SK-N-MC (cell line): ENCODE data around the gene THOC2.

Experiments
- DNase-seq: peaks from one replicate; pipeline ENCODE4 v3.0.0-alpha.2; 2011; ENCODE audit warnings: low read depth, low spot score
- H3K27ac ChIP-seq: fragments of 200-600 bp; sonication (generic); 2 replicates; pipeline ENCODE4 v1.5.1; 2016; ENCODE audit warnings: mixed run types
- H3K36me3 ChIP-seq: fragments of 200-600 bp; sonication (generic); 2 replicates; pipeline ENCODE4 v1.6.1; 2017; ENCODE audit warnings: antibody characterized with exemption, low read length, mixed read lengths; ENCODE audit not compliant: insufficient read depth
- H3K4me3 ChIP-seq: fragments of 200-600 bp; sonication (generic); 2 replicates; pipeline ENCODE4 v1.5.1; 2016
- H3K9ac ChIP-seq: fragments of 200-600 bp; sonication (generic); 2 replicates; pipeline ENCODE4 v1.8.0; 2017; ENCODE audit warnings: mixed run types, mixed read lengths; ENCODE audit not compliant: insufficient read length
- H3K9me3 ChIP-seq: fragments of 200-600 bp; sonication (generic); 2 replicates; pipeline ENCODE4 v1.6.1; 2017; ENCODE audit warnings: low read depth, mild to moderate bottlenecking, antibody characterized with exemption, low read length, moderate library complexity, mixed read lengths
- EZH2 ChIP-seq: fragments of 200-600 bp; sonication (generic); IDR thresholded peaks from one replicate; pipeline ENCODE4 v1.6.1; 2017; ENCODE audit warnings: antibody characterized with exemption
- FOXP2 ChIP-seq: optimal IDR thresholded peaks from 2 replicates; pipeline ENCODE3; 2011; ENCODE audit warnings: mild to moderate bottlenecking, moderate library complexity; ENCODE audit not compliant: insufficient read depth; ENCODE audit errors: extremely low read length, control extremely low read depth
- POLR2AphosphoS5 ChIP-seq: IDR thresholded peaks from 2 replicates; pipeline ENCODE4 v1.6.1; 2012; ENCODE audit warnings: mild to moderate bottlenecking, low read depth, low read length, borderline replicate concordance

The THOC2 gene

GRCh38 chrX:123756320-123756719 lies 23.5 kb upstream of the THOC2 start:
- no peaks in the 10 kb centered on the region for H3K9me3 ChIP-seq
- H3K36me3 ChIP-seq: no peaks in the 10 kb centered on the region
- no peak overlapping the region for H3K9ac ChIP-seq
- no peak for TF ChIP-seq POLR2AphosphoS5
- TF ChIP-seq EZH2: no peak
- no peak for TF ChIP-seq FOXP2
- H3K27ac ChIP-seq: no peak overlapping the region
- no peak overlapping the region for H3K4me3 ChIP-seq
- DNase-seq: no peak

DNA sequence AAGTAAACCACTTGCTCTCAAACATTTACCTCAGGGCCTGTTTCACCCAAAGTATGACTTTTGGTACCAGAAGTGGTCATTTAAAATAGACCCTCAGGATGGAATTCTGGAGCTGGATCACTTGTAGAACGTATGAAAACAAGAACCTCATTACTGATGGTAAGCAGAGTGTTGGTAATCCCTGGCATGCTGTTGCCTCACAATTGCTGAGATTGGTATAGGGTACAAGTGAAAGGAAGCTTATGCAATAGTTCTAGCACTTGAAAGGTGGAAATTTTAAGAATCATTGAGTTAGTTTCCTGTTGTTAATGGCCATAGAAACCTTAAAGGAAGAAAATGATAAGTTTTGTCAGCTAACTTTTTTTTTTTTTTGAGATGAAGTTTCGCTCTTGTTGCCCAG lies 22.3 kb upstream of the THOC2 start:
- Histone ChIP-seq H3K4me3 (no peak overlapping the region), H3K36me3 (no peaks in the 10 kb centered on the region), H3K27ac (no peak overlapping the region), H3K9ac (no peak overlapping the region), H3K9me3 (no peaks in the 10 kb centered on the region)
- TF ChIP-seq FOXP2: no peak
- no peak for TF ChIP-seq EZH2
- TF ChIP-seq POLR2AphosphoS5: no peak
- no peak for DNase-seq

GRCh38 chrX:123753656-123754350 lies 21.0 kb upstream of the THOC2 start:
- Histone ChIP-seq H3K9me3 (no peaks in the 10 kb centered on the region), H3K27ac (no peak overlapping the region), H3K36me3 (no peaks in the 10 kb centered on the region), H3K9ac (no peak overlapping the region), H3K4me3 (no peak overlapping the region)
- DNase-seq: no peak
- TF ChIP-seq FOXP2 (no peak), EZH2 (no peak), POLR2AphosphoS5 (no peak)

DNA sequence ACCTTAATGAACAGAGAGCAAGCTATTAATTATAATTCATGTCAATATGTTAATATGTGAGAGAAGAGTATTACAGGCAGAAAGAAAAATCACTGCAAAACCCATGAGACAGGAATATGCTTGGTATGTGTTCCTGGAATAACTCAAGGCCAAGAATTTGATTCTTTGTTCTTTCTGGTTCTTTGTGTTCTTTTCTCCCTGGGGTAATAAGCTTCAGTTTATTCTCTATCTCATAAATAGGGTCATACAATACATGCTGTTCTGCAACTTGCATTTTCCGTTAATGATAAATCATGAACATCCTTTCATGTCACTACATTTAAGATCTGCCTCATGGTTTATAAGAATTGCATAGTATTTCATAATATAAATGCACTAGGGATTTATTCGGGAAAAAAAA lies 16.8 kb upstream of the THOC2 start:
- no peak overlapping the region for H3K4me3 ChIP-seq
- no peak overlapping the region for H3K27ac ChIP-seq
- no peak for DNase-seq
- TF ChIP-seq FOXP2 (no peak), EZH2 (no peak), POLR2AphosphoS5 (no peak)
- no peaks in the 10 kb centered on the region for H3K36me3 ChIP-seq
- H3K9ac ChIP-seq: no peak overlapping the region
- H3K9me3 ChIP-seq: no peaks in the 10 kb centered on the region

DNA sequence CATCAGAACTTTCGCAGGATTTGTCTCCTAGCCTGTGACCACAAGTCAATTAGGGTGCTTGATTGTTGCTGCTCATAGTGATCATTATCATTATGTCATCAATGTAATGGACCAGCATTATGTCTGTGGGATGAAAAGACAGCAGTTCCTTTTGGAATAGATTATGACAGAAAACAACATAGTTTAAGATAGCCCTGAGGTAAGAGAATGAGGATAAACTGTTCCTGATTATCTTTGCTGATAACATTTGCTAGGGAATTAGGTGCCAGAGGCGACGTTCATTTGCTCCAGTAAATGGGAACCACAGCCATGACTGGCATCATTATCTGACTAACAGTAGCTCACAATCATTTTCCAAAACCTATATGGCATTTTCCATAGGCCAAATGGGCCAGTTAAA lies 12.7 kb upstream of the THOC2 start:
- Histone ChIP-seq H3K27ac (no peak overlapping the region), H3K4me3 (no peak overlapping the region), H3K36me3 (no peaks in the 10 kb centered on the region), H3K9me3 (no peaks in the 10 kb centered on the region), H3K9ac (no peak overlapping the region)
- no peak for DNase-seq
- no peak for TF ChIP-seq POLR2AphosphoS5
- TF ChIP-seq EZH2: no peak
- no peak for TF ChIP-seq FOXP2

DNA sequence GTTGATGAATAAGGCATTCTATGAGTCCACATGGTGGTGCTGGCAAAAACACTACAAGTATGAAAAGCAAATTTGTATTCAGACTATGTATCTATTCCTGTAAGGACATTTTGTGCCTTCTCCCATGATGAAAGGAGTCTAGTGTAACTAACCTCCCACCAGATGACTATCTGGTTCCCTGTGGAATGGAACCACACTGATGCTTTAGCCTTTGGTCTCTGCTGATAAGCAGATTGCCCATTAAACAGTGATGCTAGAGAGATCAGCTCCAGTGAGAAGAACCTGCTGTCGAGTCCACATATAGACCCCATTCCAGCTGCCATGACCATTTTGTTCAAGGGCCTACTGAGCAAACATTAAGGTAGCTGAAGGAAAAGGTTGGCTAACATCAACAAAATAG lies 10.5 kb upstream of the THOC2 start:
- no peak for DNase-seq
- H3K9me3 ChIP-seq: no peaks in the 10 kb centered on the region
- TF ChIP-seq POLR2AphosphoS5 (no peak), EZH2 (no peak), FOXP2 (no peak)
- H3K4me3 ChIP-seq: no peak overlapping the region
- no peaks in the 10 kb centered on the region for H3K36me3 ChIP-seq
- H3K9ac ChIP-seq: no peak overlapping the region
- no peak overlapping the region for H3K27ac ChIP-seq

DNA sequence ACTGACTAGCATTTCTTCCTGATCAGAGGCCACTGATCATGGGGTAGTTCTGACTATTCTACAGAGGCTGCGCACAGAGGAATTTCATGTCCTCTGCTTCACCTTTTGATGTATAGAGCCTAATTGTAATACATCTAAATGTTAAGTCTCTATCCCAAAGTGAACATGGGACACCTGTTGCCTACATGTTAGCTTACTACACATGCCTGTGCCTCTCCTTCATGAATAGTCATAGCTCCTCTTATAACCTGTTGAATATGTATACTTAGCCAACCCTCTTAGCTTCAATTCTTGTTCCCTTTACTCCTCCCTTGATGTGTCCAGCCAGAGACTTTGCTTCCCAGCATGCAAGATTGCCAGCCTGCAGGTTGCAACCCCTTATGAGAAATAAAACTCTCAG lies 9.6 kb upstream of the THOC2 start:
- Histone ChIP-seq H3K9ac (no peak overlapping the region), H3K36me3 (no peaks in the 10 kb centered on the region), H3K27ac (no peak overlapping the region), H3K4me3 (no peak overlapping the region), H3K9me3 (no peaks in the 10 kb centered on the region)
- DNase-seq: no peak
- no peak for TF ChIP-seq FOXP2
- TF ChIP-seq POLR2AphosphoS5: no peak
- TF ChIP-seq EZH2: no peak

- H3K4me3 ChIP-seq: no peak overlapping the region
- no peak overlapping the region for H3K9ac ChIP-seq
- H3K36me3 ChIP-seq: no peaks in the 10 kb centered on the region
- DNase-seq: no peak
- TF ChIP-seq POLR2AphosphoS5: no peak
- no peak overlapping the region for H3K27ac ChIP-seq
- H3K9me3 ChIP-seq: no peaks in the 10 kb centered on the region
Measured at GRCh38 chrX:123740536-123740935, 7.7 kb upstream of the THOC2 start.

DNA sequence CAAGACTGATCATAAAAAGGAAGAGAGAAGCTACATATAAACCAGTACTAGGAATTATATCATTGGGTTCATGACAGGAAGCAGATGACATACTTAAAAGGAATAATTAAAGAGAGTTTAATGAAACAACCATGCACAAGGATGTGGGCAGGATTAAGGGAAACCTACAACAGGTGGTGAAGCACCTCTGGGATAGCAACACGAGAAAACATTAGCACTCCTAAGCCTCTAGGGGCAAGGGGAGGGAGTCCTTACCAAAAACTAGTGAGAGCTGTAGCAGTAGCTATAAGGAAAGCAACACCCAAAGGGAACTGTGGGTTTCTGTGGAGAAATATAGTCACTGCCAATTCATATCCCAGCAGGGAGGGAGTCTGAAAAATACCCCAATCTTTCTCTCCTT lies 7.2 kb upstream of the THOC2 start:
- no peak for TF ChIP-seq POLR2AphosphoS5
- TF ChIP-seq FOXP2: no peak
- TF ChIP-seq EZH2: no peak
- Histone ChIP-seq H3K27ac (no peak overlapping the region), H3K36me3 (no peaks in the 10 kb centered on the region), H3K9me3 (no peaks in the 10 kb centered on the region), H3K4me3 (no peak overlapping the region), H3K9ac (no peak overlapping the region)
- no peak for DNase-seq
